Neural crest cell (in vitro differentiated cells): Measurements from ENCODE around the gene CUX1. TPM values are rescaled to one million over a fixed set of nuclear protein-coding genes. Genes with fewer than 3 reads are reported as not detected.

Source experiments
- DNase-seq: peaks from one replicate; pipeline ENCODE4 v3.0.0; 2021; ENCODE audit warnings: low read depth, mixed read lengths, low spot score
- H3K27ac Mint-ChIP-seq: one replicate; pipeline ENCODE4 v1.8.0; 2021; ENCODE audit warnings: mild to moderate bottlenecking, mixed read lengths; ENCODE audit not compliant: unreplicated experiment
- H3K27me3 Mint-ChIP-seq: 2 replicates; pipeline ENCODE4 v1.8.0; 2021; ENCODE audit warnings: low read depth, mild to moderate bottlenecking, mixed read lengths
- H3K36me3 Mint-ChIP-seq: 2 replicates; pipeline ENCODE4 v1.8.0; 2021; ENCODE audit warnings: low read depth, mild to moderate bottlenecking, mixed read lengths
- H3K4me1 Mint-ChIP-seq: 2 replicates; pipeline ENCODE4 v1.8.0; 2021; ENCODE audit warnings: mixed read lengths
- H3K4me3 Mint-ChIP-seq: one replicate; pipeline ENCODE4 v1.8.0; 2021; ENCODE audit warnings: mild to moderate bottlenecking, mixed read lengths
- H3K9me3 Mint-ChIP-seq: 2 replicates; pipeline ENCODE4 v1.8.0; 2021; ENCODE audit warnings: mixed read lengths
- CTCF ChIP-seq: fragments of 200-600 bp; sonication (generic); conservative IDR thresholded peaks from 2 replicates; pipeline ENCODE4 v1.5.0; 2021; ENCODE audit warnings: antibody characterized with exemption, mild to moderate bottlenecking
- total RNA-seq: library from RNA; stranded (reverse); gene quantifications from 2 replicates; pipeline ENCODE4 v1.2.1, GENCODE V29; 2021

CUX1 gene
- total RNA-seq, 1 donor from 2014 or later, result 60.0 TPM

GRCh38 chr7:101775181-101775580, 42.2 kb upstream of the CUX1 start:
- no peaks in the 10 kb centered on the region for H3K9me3 Mint-ChIP-seq
- H3K4me3 Mint-ChIP-seq, result no peak overlapping the region
- no peaks in the 10 kb centered on the region for H3K4me1 Mint-ChIP-seq
- H3K36me3 Mint-ChIP-seq, result no peaks in the 10 kb centered on the region
- TF ChIP-seq CTCF, result no peak
- no peak overlapping the region for H3K27ac Mint-ChIP-seq
- H3K27me3 Mint-ChIP-seq, result peaks cover 11% of the 10 kb centered on the region
- no peak for DNase-seq

- no peak for DNase-seq
- no peak for TF ChIP-seq CTCF
- no peaks in the 10 kb centered on the region for H3K4me1 Mint-ChIP-seq
- peaks cover 6% of the 10 kb centered on the region for H3K27me3 Mint-ChIP-seq
- no peak overlapping the region for H3K27ac Mint-ChIP-seq
- no peaks in the 10 kb centered on the region for H3K9me3 Mint-ChIP-seq
- no peak overlapping the region for H3K4me3 Mint-ChIP-seq
- H3K36me3 Mint-ChIP-seq, result no peaks in the 10 kb centered on the region
Observed at GRCh38 chr7:101778026-101778580, 39.3 kb upstream of the CUX1 start.

GRCh38 chr7:101779267-101779666, 38.2 kb upstream of the CUX1 start:
- Mint-ChIP-seq H3K9me3 (no peaks in the 10 kb centered on the region), H3K36me3 (no peaks in the 10 kb centered on the region), H3K27me3 (peaks cover 7% of the 10 kb centered on the region), H3K27ac (no peak overlapping the region), H3K4me1 (no peaks in the 10 kb centered on the region), H3K4me3 (no peak overlapping the region)
- TF ChIP-seq CTCF, result no peak
- DNase-seq, result no peak

- DNase-seq, result no peak
- peaks cover 7% of the 10 kb centered on the region for H3K27me3 Mint-ChIP-seq
- no peaks in the 10 kb centered on the region for H3K4me1 Mint-ChIP-seq
Observed at GRCh38 chr7:101780281-101780680, 37.1 kb upstream of the CUX1 start.

GRCh38 chr7:101781439-101781838, 36.0 kb upstream of the CUX1 start:
- Mint-ChIP-seq H3K4me1 (no peaks in the 10 kb centered on the region), H3K27ac (no peak overlapping the region), H3K36me3 (no peaks in the 10 kb centered on the region), H3K4me3 (no peak overlapping the region), H3K9me3 (no peaks in the 10 kb centered on the region), H3K27me3 (peaks cover 4% of the 10 kb centered on the region)
- no peak for DNase-seq
- TF ChIP-seq CTCF, result no peak

More at GRCh38 chr7:101780281-101780680, 37.1 kb upstream of the CUX1 start:
- no peak for TF ChIP-seq CTCF
- Mint-ChIP-seq H3K27ac (no peak overlapping the region), H3K4me3 (no peak overlapping the region), H3K36me3 (no peaks in the 10 kb centered on the region), H3K9me3 (no peaks in the 10 kb centered on the region)
